BLaER1 (cell line): ENCODE measurements around the gene C1orf185.
"Not testable (repeated sequence)": the region's sequence is repeated elsewhere in the genome, so short reads cannot be mapped to it uniquely, and the experiment has no call there.

ENCODE experiments used
- H3K27ac ChIP-seq: shearing (Covaris generic); formaldehyde crosslinking; 2 replicates; pipeline ENCODE4 v1.8.1; 2022
- H3K27me3 ChIP-seq: shearing (Covaris generic); formaldehyde crosslinking; 2 replicates; pipeline ENCODE4 v1.8.1; 2022
- H3K36me3 ChIP-seq: shearing (Covaris generic); formaldehyde crosslinking; 2 replicates; pipeline ENCODE4 v1.8.1; 2022
- H3K4me1 ChIP-seq: shearing (Covaris generic); formaldehyde crosslinking; 2 replicates; pipeline ENCODE4 v1.8.1; 2022
- H3K4me2 ChIP-seq: shearing (Covaris generic); formaldehyde crosslinking; 2 replicates; pipeline ENCODE4 v1.8.1; 2022
- H3K4me3 ChIP-seq: shearing (Covaris generic); formaldehyde crosslinking; 2 replicates; pipeline ENCODE4 v1.8.1; 2022
- H3K9ac ChIP-seq: shearing (Covaris generic); formaldehyde crosslinking; 2 replicates; pipeline ENCODE4 v1.8.1; 2022
- H3K9me3 ChIP-seq: shearing (Covaris generic); formaldehyde crosslinking; 2 replicates; pipeline ENCODE4 v1.8.1; 2022
- H4K20me1 ChIP-seq: shearing (Covaris generic); formaldehyde crosslinking; 2 replicates; pipeline ENCODE4 v1.8.1; 2022
- Cebpa-rat ChIP-seq: shearing (Covaris generic); IDR thresholded peaks from 2 replicates; pipeline ENCODE4 v1.8.1; 2022

The C1orf185 gene

GRCh38 chr1:51086496-51087271 is 15.3 kb upstream of the C1orf185 start:
- Histone ChIP-seq H3K9ac (no peak overlapping the region), H3K4me1 (no peaks in the 10 kb centered on the region), H3K27me3 (no peaks in the 10 kb centered on the region), H3K4me2 (no peak overlapping the region), H3K9me3 (peaks cover 4% of the 10 kb centered on the region; the same call in 1 of the 2 replicates), H3K4me3 (no peak overlapping the region), H4K20me1 (no peaks in the 10 kb centered on the region), H3K36me3 (no peaks in the 10 kb centered on the region), H3K27ac (no peak overlapping the region)
- TF ChIP-seq Cebpa-rat, result no peak

DNA sequence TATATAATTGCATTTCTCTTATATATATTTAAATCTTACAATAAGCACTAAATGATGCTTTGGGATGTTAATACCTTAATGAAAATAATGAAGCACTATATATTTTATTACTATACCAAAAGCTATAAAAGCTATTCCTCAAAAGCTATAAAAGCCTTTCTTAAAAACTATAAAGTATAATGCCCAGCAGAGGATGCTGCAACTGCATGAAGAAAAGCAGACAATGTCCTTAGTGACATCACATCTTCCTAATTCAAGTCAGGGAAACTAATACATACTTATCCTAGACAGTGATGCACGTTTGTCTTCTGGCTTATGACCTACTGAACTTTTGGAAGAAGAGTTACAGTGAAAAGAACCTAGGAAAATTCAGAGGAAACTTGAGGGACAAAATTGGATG is 13.6 kb upstream of the C1orf185 start:
- Histone ChIP-seq H3K4me3 (no peak overlapping the region), H3K9ac (no peak overlapping the region), H3K27me3 (no peaks in the 10 kb centered on the region), H4K20me1 (no peaks in the 10 kb centered on the region), H3K9me3 (peaks cover 4% of the 10 kb centered on the region; the same call in 1 of the 2 replicates), H3K4me2 (no peak overlapping the region), H3K4me1 (no peaks in the 10 kb centered on the region), H3K27ac (no peak overlapping the region), H3K36me3 (no peaks in the 10 kb centered on the region)
- TF ChIP-seq Cebpa-rat, result no peak

- Histone ChIP-seq H3K4me2 (no peak overlapping the region), H3K27me3 (no peaks in the 10 kb centered on the region), H3K4me3 (no peak overlapping the region), H3K27ac (no peak overlapping the region), H4K20me1 (no peaks in the 10 kb centered on the region), H3K9ac (no peak overlapping the region), H3K4me1 (no peaks in the 10 kb centered on the region), H3K36me3 (no peaks in the 10 kb centered on the region), H3K9me3 (peaks cover 4% of the 10 kb centered on the region; the same call in 1 of the 2 replicates)
- TF ChIP-seq Cebpa-rat, result no peak
Measured at GRCh38 chr1:51093581-51093980, 8.4 kb upstream of the C1orf185 start.

GRCh38 chr1:51097171-51097570 is 4.9 kb upstream of the C1orf185 start:
- H3K36me3 ChIP-seq, result no peaks in the 10 kb centered on the region
- no peak overlapping the region for H3K9ac ChIP-seq
- no peaks in the 10 kb centered on the region for H3K9me3 ChIP-seq
- H3K4me2 ChIP-seq, result no peak overlapping the region
- no peak overlapping the region for H3K27ac ChIP-seq
- no peaks in the 10 kb centered on the region for H4K20me1 ChIP-seq
- no peaks in the 10 kb centered on the region for H3K27me3 ChIP-seq
- no peak for TF ChIP-seq Cebpa-rat
- H3K4me1 ChIP-seq, result no peaks in the 10 kb centered on the region
- H3K4me3 ChIP-seq, result no peak overlapping the region

GRCh38 chr1:51100264-51100880 is 1.7 kb upstream of the C1orf185 start:
- Histone ChIP-seq H3K4me1 (no peaks in the 10 kb centered on the region), H4K20me1 (no peaks in the 10 kb centered on the region), H3K36me3 (no peaks in the 10 kb centered on the region), H3K9me3 (no peaks in the 10 kb centered on the region), H3K9ac (no peak overlapping the region), H3K4me2 (no peak overlapping the region), H3K27me3 (no peaks in the 10 kb centered on the region), H3K4me3 (no peak overlapping the region), H3K27ac (no peak overlapping the region)
- no peak for TF ChIP-seq Cebpa-rat

DNA sequence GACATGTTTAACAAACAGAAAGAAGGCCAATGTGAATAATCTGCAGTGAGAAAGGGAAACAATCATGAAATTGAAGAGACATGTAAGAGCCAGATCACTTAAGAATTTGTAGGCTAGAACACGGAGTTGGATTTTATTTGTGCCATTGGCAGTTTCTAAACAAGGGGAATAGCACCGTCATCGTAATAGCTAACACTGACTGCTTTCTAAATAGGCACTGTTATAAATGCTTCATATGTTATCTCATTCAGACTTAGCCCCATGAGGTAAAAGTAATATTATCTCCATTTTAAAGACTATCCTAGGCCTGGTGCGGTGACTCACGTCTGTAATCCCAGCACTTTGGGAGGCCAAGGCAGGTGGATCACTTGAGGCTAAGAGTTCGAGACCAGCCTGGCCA is 12.1 kb downstream of the C1orf185 start:
- Histone ChIP-seq H3K36me3 (no peaks in the 10 kb centered on the region), H3K4me3 (no peak overlapping the region), H3K9me3 (no peaks in the 10 kb centered on the region), H3K27me3 (no peaks in the 10 kb centered on the region), H3K4me2 (no peak overlapping the region), H3K27ac (no peak overlapping the region), H4K20me1 (no peaks in the 10 kb centered on the region), H3K9ac (no peak overlapping the region), H3K4me1 (no peaks in the 10 kb centered on the region)
- no peak for TF ChIP-seq Cebpa-rat

- no peak for TF ChIP-seq Cebpa-rat
- Histone ChIP-seq H3K4me1 (no peaks in the 10 kb centered on the region), H3K27ac (no peak overlapping the region), H3K36me3 (no peaks in the 10 kb centered on the region), H4K20me1 (no peaks in the 10 kb centered on the region), H3K9me3 (no peaks in the 10 kb centered on the region), H3K4me3 (no peak overlapping the region), H3K9ac (no peak overlapping the region), H3K4me2 (no peak overlapping the region), H3K27me3 (no peaks in the 10 kb centered on the region)
Measured at GRCh38 chr1:51115714-51116404, 13.8 kb downstream of the C1orf185 start.

GRCh38 chr1:51119331-51119730 is 17.3 kb downstream of the C1orf185 start:
- no peak for TF ChIP-seq Cebpa-rat
- H3K27me3 ChIP-seq, result no peaks in the 10 kb centered on the region
- no peaks in the 10 kb centered on the region for H3K9me3 ChIP-seq
- H3K4me1 ChIP-seq, result no peaks in the 10 kb centered on the region
- H3K4me2 ChIP-seq, result no peak overlapping the region
- no peaks in the 10 kb centered on the region for H4K20me1 ChIP-seq
- H3K9ac ChIP-seq, result no peak overlapping the region
- no peak overlapping the region for H3K27ac ChIP-seq
- no peak overlapping the region for H3K4me3 ChIP-seq
- no peaks in the 10 kb centered on the region for H3K36me3 ChIP-seq

- no peak overlapping the region for H3K27ac ChIP-seq
- H3K36me3 ChIP-seq, result no peaks in the 10 kb centered on the region
- TF ChIP-seq Cebpa-rat, result no peak
- no peak overlapping the region for H3K4me3 ChIP-seq
- no peaks in the 10 kb centered on the region for H3K27me3 ChIP-seq
- H3K4me2 ChIP-seq, result no peak overlapping the region
- no peak overlapping the region for H3K9ac ChIP-seq
- H3K9me3 ChIP-seq, result no peaks in the 10 kb centered on the region
- no peaks in the 10 kb centered on the region for H4K20me1 ChIP-seq
- H3K4me1 ChIP-seq, result no peaks in the 10 kb centered on the region
Measured at GRCh38 chr1:51120629-51121028, 18.6 kb downstream of the C1orf185 start.

DNA sequence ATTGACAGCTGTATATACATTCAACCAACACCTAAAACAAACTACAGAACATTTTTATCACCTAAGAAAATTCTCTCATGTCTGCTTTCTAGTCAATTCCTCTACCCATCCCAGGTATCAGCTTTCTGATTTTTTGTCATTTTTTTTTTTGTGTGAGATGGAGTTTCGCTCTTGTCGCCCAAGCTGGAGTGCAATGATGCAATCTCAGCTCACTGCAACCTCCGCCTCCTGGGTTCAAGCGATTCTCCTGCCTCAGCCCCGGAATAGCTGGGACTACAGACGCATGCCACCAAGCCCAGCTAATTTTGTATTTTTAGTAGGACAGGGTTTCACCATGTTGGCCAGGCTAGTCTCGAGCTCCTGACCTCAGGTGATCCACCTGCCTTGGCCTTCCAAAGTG is 25.1 kb downstream of the C1orf185 start:
- H3K4me1 ChIP-seq, H3K9ac ChIP-seq, H3K27ac ChIP-seq, H3K27me3 ChIP-seq, H4K20me1 ChIP-seq, H3K4me3 ChIP-seq, H3K9me3 ChIP-seq, H3K4me2 ChIP-seq, H3K36me3 ChIP-seq: not testable (repeated sequence)
